HepG2 (cell line): ENCODE results near the gene BICRA. TPM values are rescaled to one million over a fixed set of nuclear protein-coding genes. Genes with fewer than 3 reads are reported as not detected.

Experiments used
- ATAC-seq: fragments of 200-7000 bp; cut with Tn5 transposase; 3 replicates; pipeline ENCODE4 v1.9.1; 2020; ENCODE audit warnings: mild to moderate bottlenecking, moderate library complexity
- BruUV-seq: library from RNA; stranded (reverse); fragments of 400-500 nt; replicated peaks from 2 replicates; lab custom pipeline; 2021; lab: Mats Ljungman, UMichigan
- CTCF ChIA-PET: fragments of 300-600 bp; formaldehyde crosslinking; extraction: SDS; loops from one replicate; lab custom pipeline; 2021; ENCODE audit warnings: low total read pairs, inconsistent platforms, low intra/inter-chr PET ratio; lab: Yijun Ruan, JAX
- POLR2A ChIA-PET: fragments of 350-600 bp; sonication (Branson Sonifier 250); formaldehyde crosslinking; loops from one replicate; lab custom pipeline; 2020; ENCODE audit warnings: antibody characterized with exemption, inconsistent platforms; lab: Yijun Ruan, JAX
- DNase-seq: peaks from one replicate; pipeline ENCODE4 v3.0.0-alpha.2; 2015; ENCODE audit warnings: low spot score
- FAIRE-seq: peaks from 3 replicates; lab custom pipeline; 2011; peaks lifted over from hg19 to GRCh38; lab: Jason Lieb, UNC
- H2AFZ ChIP-seq: one replicate; pipeline ENCODE4 v1.6.1; 2011; ENCODE audit warnings: low read length, inconsistent platforms
- H3K27ac ChIP-seq: fragments of 300-600 bp; 3 replicates; pipeline ENCODE4 v1.8.0; 2011; ENCODE audit warnings: mixed run types, mild to moderate bottlenecking, mixed read lengths, low read length, inconsistent platforms; ENCODE audit not compliant: insufficient read depth; ENCODE audit errors: extremely low read length
- H3K27me3 ChIP-seq, 2 experiments: fragments of 200-600 bp in 1 of 2; 2 replicates in 1 of 2; 3 replicates in 1 of 2; pipeline versions ENCODE4 v1.6.0 to v1.8.0; 2011; ENCODE audit warnings: low read length in 2 of 2, mild to moderate bottlenecking in 2 of 2, moderate library complexity in 2 of 2, inconsistent platforms in 1 of 2; ENCODE audit not compliant: insufficient read depth in 2 of 2, control insufficient read depth in 1 of 2
- H3K36me3 ChIP-seq, 2 experiments: fragments of 200-600 bp in 1 of 2; replicated peaks in 1 of 2; 2 replicates in 1 of 2; 3 replicates in 1 of 2; pipeline versions ENCODE4 v1.5.1 to v1.8.0; 2011; ENCODE audit warnings: low read length in 2 of 2, inconsistent platforms in 1 of 2; ENCODE audit not compliant: insufficient read depth in 2 of 2, control insufficient read depth in 1 of 2
- H3K4me1 ChIP-seq: 2 replicates; pipeline ENCODE4 v1.5.1; 2012; ENCODE audit warnings: low read length, inconsistent platforms; ENCODE audit not compliant: insufficient read depth
- H3K4me2 ChIP-seq: 2 replicates; pipeline ENCODE4 v1.6.0; 2011; ENCODE audit warnings: low read depth, low read length, inconsistent platforms
- H3K4me3 ChIP-seq, 3 experiments: fragments of 200-600 bp in 1 of 3; sonication (generic), shearing (Covaris generic) in 1 of 3; replicated peaks in 1 of 3; 2 replicates each; pipeline ENCODE4 v1.5.1; 2011 to 2016; ENCODE audit warnings: low read length in 3 of 3, inconsistent platforms in 2 of 3, low read depth in 2 of 3, mild to moderate bottlenecking in 2 of 3, control low read depth in 1 of 3, mixed read lengths in 1 of 3; ENCODE audit not compliant: insufficient read depth in 1 of 3
- H3K79me2 ChIP-seq: one replicate; pipeline ENCODE4 v1.6.1; 2011; ENCODE audit warnings: low read length, inconsistent platforms; ENCODE audit not compliant: insufficient read depth
- H3K9ac ChIP-seq: 2 replicates; pipeline ENCODE4 v1.6.0; 2011; ENCODE audit warnings: mild to moderate bottlenecking, low read depth, low read length, inconsistent platforms; ENCODE audit not compliant: insufficient read depth
- H3K9me3 ChIP-seq: 2 replicates; pipeline ENCODE4 v1.5.1; 2012; ENCODE audit warnings: mild to moderate bottlenecking, low read length
- H4K20me1 ChIP-seq: 2 replicates; pipeline ENCODE4 v1.6.0; 2011; ENCODE audit warnings: inconsistent platforms, mild to moderate bottlenecking, low read length, moderate library complexity; ENCODE audit not compliant: insufficient read depth
- GLMP ChIP-seq: sonication (generic); formaldehyde crosslinking; IDR thresholded peaks from 2 replicates; pipeline ENCODE4 v1.9.0; 2021; ENCODE audit warnings: missing genetic modification reagents, mild to moderate bottlenecking, borderline replicate concordance
- HNF1B ChIP-seq: sonication (generic); formaldehyde crosslinking; IDR thresholded peaks from 2 replicates; pipeline ENCODE4 v1.5.1; 2020; ENCODE audit warnings: mild to moderate bottlenecking, moderate library complexity, missing genetic modification reagents
- KAT7 ChIP-seq: IDR thresholded peaks from 2 replicates; pipeline ENCODE4 v1.6.1; 2018; ENCODE audit warnings: borderline replicate concordance, missing compliant biosample characterization
- RAD21 ChIP-seq: fragments of 450-650 bp; formaldehyde crosslinking; IDR thresholded peaks from 2 replicates; pipeline ENCODE4 v1.5.0; 2020; ENCODE audit warnings: mild to moderate bottlenecking
- TRAFD1 ChIP-seq: sonication (generic); formaldehyde crosslinking; IDR thresholded peaks from 2 replicates; pipeline ENCODE4 v1.5.1; 2020; ENCODE audit warnings: missing genetic modification reagents, mild to moderate bottlenecking, borderline replicate concordance
- ZNF121 ChIP-seq: sonication (generic); formaldehyde crosslinking; IDR thresholded peaks from 2 replicates; pipeline ENCODE4 v1.5.0; 2020; ENCODE audit warnings: mild to moderate bottlenecking, missing genetic modification reagents
- ZNF703 ChIP-seq: sonication (generic); formaldehyde crosslinking; IDR thresholded peaks from 2 replicates; pipeline ENCODE4 v1.5.1; 2020; ENCODE audit warnings: missing genetic modification reagents, mild to moderate bottlenecking, moderate library complexity, borderline replicate concordance
- ZNF839 ChIP-seq: sonication (generic); formaldehyde crosslinking; IDR thresholded peaks from 2 replicates; pipeline ENCODE4 v1.4.0; 2020; ENCODE audit warnings: missing genetic modification reagents, mild to moderate bottlenecking, borderline replicate concordance
- WGBS: methylation state at CpG from one replicate; pipeline ENCODE4 v1.1.6; 2017; ENCODE audit warnings: low lambda C conversion rate; 5-methylcytosine and 5-hydroxymethylcytosine counted together
- in situ Hi-C: cut with HindIII; loops from 2 replicates; pipeline ENCODE4 v1.10.0; 2017; ENCODE audit warnings: low pct_unique_long_range_greater_than_20kb; ENCODE audit not compliant: extremely low pct_ligation_motif_present
- intact Hi-C: fragments of 100-400 bp; cut with micrococcal nuclease; formaldehyde crosslinking; loops from one replicate; pipeline ENCODE4 v1.10.0; 2022; ENCODE audit not compliant: unreplicated experiment
- polyA plus RNA-seq, 8 experiments: library from polyadenylated mRNA; depleted of rRNA in 3 of 8; stranded (reverse) in 7 of 8; unstranded in 1 of 8; fragments of >200 nt; fragmentation: Illumina TruSeq in 4 of 8; extraction: Trizol in 4 of 8; gene quantifications; 2 replicates each; pipeline versions ENCODE4 v1.2.1 to v1.2.3, GENCODE V29; 2011 to 2016; ENCODE audit warnings: low read depth in 4 of 8, missing spikeins in 1 of 8, mixed read lengths in 1 of 8; ENCODE audit not compliant: insufficient read depth in 1 of 8
- total RNA-seq, 5 experiments: library from RNA; depleted of rRNA; stranded (reverse); fragments of >200 nt; fragmentation: Illumina TruSeq; extraction: Trizol; gene quantifications; 2 replicates each; pipeline ENCODE4 v1.2.3, GENCODE V29; 2016; ENCODE audit warnings: low read depth in 1 of 5
- TF ChIP-seq, protein P1 (sequence below): sonication (generic); formaldehyde crosslinking; IDR thresholded peaks from 2 replicates; pipeline ENCODE4 v1.5.0; 2020; ENCODE audit warnings: mild to moderate bottlenecking, missing genetic modification reagents, borderline replicate concordance

Gene BICRA
- total and polyA plus RNA-seq, 2 of the 13 experiments (the other 11 are each of a cell fraction or from before 2014, with no cell fraction given) = 0.55 to 0.71 TPM

- BruUV-seq = no TSS peak
- no peak within 1 kb of the TSS for H3K27ac ChIP-seq
- TF ChIP-seq GLMP (CRISPR knock-in tag) (no peak), RAD21 (peak; percentile 84), TRAFD1 (CRISPR knock-in tag) (no peak), ZNF121 (CRISPR knock-in tag) (peak; percentile 54; the same call in 1 of the 2 replicates), HNF1B (CRISPR knock-in tag) (no peak), KAT7 (CRISPR knock-in tag) (no peak), ZNF839 (CRISPR knock-in tag) (no peak), ZNF703 (no peak)
- TF ChIP-seq, protein P1, sequence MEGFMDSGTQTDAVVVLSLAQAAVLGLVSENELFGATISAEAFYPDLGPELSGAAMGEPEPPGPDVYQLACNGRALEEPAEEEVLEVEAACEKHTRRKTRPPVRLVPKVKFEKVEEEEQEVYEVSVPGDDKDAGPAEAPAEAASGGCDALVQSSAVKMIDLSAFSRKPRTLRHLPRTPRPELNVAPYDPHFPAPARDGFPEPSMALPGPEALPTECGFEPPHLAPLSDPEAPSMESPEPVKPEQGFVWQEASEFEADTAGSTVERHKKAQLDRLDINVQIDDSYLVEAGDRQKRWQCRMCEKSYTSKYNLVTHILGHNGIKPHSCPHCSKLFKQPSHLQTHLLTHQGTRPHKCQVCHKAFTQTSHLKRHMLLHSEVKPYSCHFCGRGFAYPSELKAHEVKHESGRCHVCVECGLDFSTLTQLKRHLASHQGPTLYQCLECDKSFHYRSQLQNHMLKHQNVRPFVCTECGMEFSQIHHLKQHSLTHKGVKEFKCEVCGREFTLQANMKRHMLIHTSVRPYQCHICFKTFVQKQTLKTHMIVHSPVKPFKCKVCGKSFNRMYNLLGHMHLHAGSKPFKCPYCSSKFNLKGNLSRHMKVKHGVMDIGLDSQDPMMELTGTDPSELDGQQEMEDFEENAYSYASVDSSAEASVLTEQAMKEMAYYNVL (CRISPR knock-in tag) = no peak
Observed at GRCh38 chr19:47713046-47714021, 104.4 kb downstream of the BICRA start, which contains the start of gene EHD2. EHD2 (plus strand) TSS chr19:47713422; CDS start chr19:47716613, 3,191 bp downstream.

More at GRCh38 chr19:47713046-47714021, 104.4 kb downstream of the BICRA start, which contains the start of gene EHD2:
- DNase-seq (no peak), FAIRE-seq (no peak), ATAC-seq (peak; percentile 49)
- H4K20me1 ChIP-seq = no peaks in the 10 kb centered on the region
- H3K9ac ChIP-seq = no peak within 1 kb of the TSS
- no peaks in the 10 kb centered on the region for H3K79me2 ChIP-seq
- in situ Hi-C loops (no loop called here), intact Hi-C loops (no loop called here)
- H3K27me3 ChIP-seq = peaks cover 0 to 13% of the 10 kb centered on the region in 2 experiments; a peak in 4 of 5 replicates
- WGBS = 39% methylated on average over 30 of the region's 52 CpGs
- ChIA-PET CTCF (interaction anchor here (1.4 to 2.8 kb wide), 2 partner anchors 30 to 75 kb away, joined by 6 to 25 read pairs; no protein-coding TSS in a partner anchor), POLR2A (interaction anchor here (1.4 kb wide), 1 partner anchor 30 kb away, joined by 7 read pairs; no protein-coding TSS in a partner anchor)
- H3K4me2 ChIP-seq = peak within 1 kb of the TSS; percentile 27; the same call in 1 of the 2 replicates
- H3K9me3 ChIP-seq = peaks cover 6% of the 10 kb centered on the region; the same call in 1 of the 2 replicates
- peaks cover 28% of the 10 kb centered on the region for H3K4me1 ChIP-seq
- no peak within 1 kb of the TSS for H2AFZ ChIP-seq
- H3K36me3 ChIP-seq = no peaks in the 10 kb centered on the region
- H3K4me3 ChIP-seq = no peak within 1 kb of the TSS; a peak in 1 of 6 replicates
